Measurements from ENCODE around the gene HHIPL2.

Gene HHIPL2

DNA sequence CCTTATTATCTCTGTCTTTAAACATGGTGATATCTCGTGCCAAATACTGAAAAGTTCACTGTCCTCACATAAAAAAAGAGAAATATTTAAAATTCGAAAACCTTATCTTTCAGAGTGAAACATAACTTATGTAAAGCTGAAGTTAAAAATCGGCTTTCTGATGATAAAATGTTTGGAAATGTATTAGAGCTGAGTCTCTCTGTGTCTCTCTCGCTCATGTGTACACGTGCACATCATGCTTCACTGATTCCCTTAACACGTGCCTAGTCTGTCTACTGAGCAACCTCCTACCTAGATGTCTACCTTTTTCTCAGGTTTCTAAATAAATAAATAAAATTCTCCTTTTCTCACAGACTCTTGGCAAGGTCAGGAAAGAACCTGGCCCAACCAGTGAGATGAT lies 17.1 kb downstream of the HHIPL2 start:
- no peak overlapping the region for H3K9ac ChIP-seq (ENCODE audit: low read depth, low read length, poor library complexity, severe bottlenecking)

GRCh38 chr1:222529916-222530315 lies 18.0 kb downstream of the HHIPL2 start:
- TF ChIP-seq, protein P1, sequence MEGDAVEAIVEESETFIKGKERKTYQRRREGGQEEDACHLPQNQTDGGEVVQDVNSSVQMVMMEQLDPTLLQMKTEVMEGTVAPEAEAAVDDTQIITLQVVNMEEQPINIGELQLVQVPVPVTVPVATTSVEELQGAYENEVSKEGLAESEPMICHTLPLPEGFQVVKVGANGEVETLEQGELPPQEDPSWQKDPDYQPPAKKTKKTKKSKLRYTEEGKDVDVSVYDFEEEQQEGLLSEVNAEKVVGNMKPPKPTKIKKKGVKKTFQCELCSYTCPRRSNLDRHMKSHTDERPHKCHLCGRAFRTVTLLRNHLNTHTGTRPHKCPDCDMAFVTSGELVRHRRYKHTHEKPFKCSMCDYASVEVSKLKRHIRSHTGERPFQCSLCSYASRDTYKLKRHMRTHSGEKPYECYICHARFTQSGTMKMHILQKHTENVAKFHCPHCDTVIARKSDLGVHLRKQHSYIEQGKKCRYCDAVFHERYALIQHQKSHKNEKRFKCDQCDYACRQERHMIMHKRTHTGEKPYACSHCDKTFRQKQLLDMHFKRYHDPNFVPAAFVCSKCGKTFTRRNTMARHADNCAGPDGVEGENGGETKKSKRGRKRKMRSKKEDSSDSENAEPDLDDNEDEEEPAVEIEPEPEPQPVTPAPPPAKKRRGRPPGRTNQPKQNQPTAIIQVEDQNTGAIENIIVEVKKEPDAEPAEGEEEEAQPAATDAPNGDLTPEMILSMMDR (conservative IDR thresholded peaks at IDR 0.05; ENCODE audit: low read length), result no peak
- TF ChIP-seq EZH2phosphoT487 (IDR thresholded peaks at IDR 0.05; ENCODE audit: borderline replicate concordance), result no peak
- Histone ChIP-seq H3K79me2 (ENCODE audit: insufficient read depth, low read length) (no peaks in the 10 kb centered on the region), H3K4me2 (ENCODE audit: low read depth, low read length, poor library complexity, severe bottlenecking) (no peak overlapping the region), H2AFZ (ENCODE audit: low read length) (no peak overlapping the region), H3K27me3 (ENCODE audit: insufficient read depth, low read length, poor library complexity, severe bottlenecking) (no peaks in the 10 kb centered on the region), H3K9me2 (replicated peaks; ENCODE audit: low read depth, low read length) (no peaks in the 10 kb centered on the region), H3K9me3 (ENCODE audit: insufficient read depth, low read depth, low read length) (no peaks in the 10 kb centered on the region), H3K4me3 (ENCODE audit: low read length, poor library complexity, severe bottlenecking) (no peak overlapping the region), H4K20me1 (ENCODE audit: insufficient read depth, low read length, poor library complexity, severe bottlenecking) (no peaks in the 10 kb centered on the region), H3K36me3 (ENCODE audit: insufficient read depth, low read length) (no peaks in the 10 kb centered on the region), H3K4me1 (ENCODE audit: insufficient read depth, low read length, poor library complexity, severe bottlenecking) (no peaks in the 10 kb centered on the region), H3K9ac (ENCODE audit: low read depth, low read length, poor library complexity, severe bottlenecking) (no peak overlapping the region), H3F3A (ENCODE audit: low read depth) (no peaks in the 10 kb centered on the region)

More for the DNA sequence above, 17.1 kb downstream of the HHIPL2 start:
- TF ChIP-seq EZH2phosphoT487 (IDR thresholded peaks at IDR 0.05; ENCODE audit: borderline replicate concordance), result no peak
- TF ChIP-seq, protein P1 (conservative IDR thresholded peaks at IDR 0.05; ENCODE audit: low read length), result no peak
- no peaks in the 10 kb centered on the region for H3K4me1 ChIP-seq (ENCODE audit: insufficient read depth, low read length, poor library complexity, severe bottlenecking)
- no peaks in the 10 kb centered on the region for H3K9me3 ChIP-seq (ENCODE audit: insufficient read depth, low read depth, low read length)
- H3K27me3 ChIP-seq (ENCODE audit: insufficient read depth, low read length, poor library complexity, severe bottlenecking), result no peaks in the 10 kb centered on the region
- H3K4me2 ChIP-seq (ENCODE audit: low read depth, low read length, poor library complexity, severe bottlenecking), result no peak overlapping the region
- H3K79me2 ChIP-seq (ENCODE audit: insufficient read depth, low read length), result no peaks in the 10 kb centered on the region
- H3K4me3 ChIP-seq (ENCODE audit: low read length, poor library complexity, severe bottlenecking), result no peak overlapping the region
- no peaks in the 10 kb centered on the region for H3K9me2 ChIP-seq (replicated peaks; ENCODE audit: low read depth, low read length)
- no peaks in the 10 kb centered on the region for H3K36me3 ChIP-seq (ENCODE audit: insufficient read depth, low read length)
- H2AFZ ChIP-seq (ENCODE audit: low read length), result no peak overlapping the region
- no peaks in the 10 kb centered on the region for H4K20me1 ChIP-seq (ENCODE audit: insufficient read depth, low read length, poor library complexity, severe bottlenecking)
- H3F3A ChIP-seq (ENCODE audit: low read depth), result no peaks in the 10 kb centered on the region

- TF ChIP-seq EZH2phosphoT487 (IDR thresholded peaks at IDR 0.05; ENCODE audit: borderline replicate concordance), result no peak
- TF ChIP-seq, protein P1 (conservative IDR thresholded peaks at IDR 0.05; ENCODE audit: low read length), result no peak
- Histone ChIP-seq H3K4me2 (ENCODE audit: low read depth, low read length, poor library complexity, severe bottlenecking) (no peak overlapping the region), H3K4me3 (ENCODE audit: low read length, poor library complexity, severe bottlenecking) (no peak overlapping the region), H3F3A (ENCODE audit: low read depth) (no peaks in the 10 kb centered on the region), H3K4me1 (ENCODE audit: insufficient read depth, low read length, poor library complexity, severe bottlenecking) (no peaks in the 10 kb centered on the region), H3K27me3 (ENCODE audit: insufficient read depth, low read length, poor library complexity, severe bottlenecking) (no peaks in the 10 kb centered on the region), H4K20me1 (ENCODE audit: insufficient read depth, low read length, poor library complexity, severe bottlenecking) (no peaks in the 10 kb centered on the region), H3K79me2 (ENCODE audit: insufficient read depth, low read length) (no peaks in the 10 kb centered on the region), H3K9me2 (replicated peaks; ENCODE audit: low read depth, low read length) (no peaks in the 10 kb centered on the region), H3K9ac (ENCODE audit: low read depth, low read length, poor library complexity, severe bottlenecking) (no peak overlapping the region), H2AFZ (ENCODE audit: low read length) (no peak overlapping the region), H3K9me3 (ENCODE audit: insufficient read depth, low read depth, low read length) (no peaks in the 10 kb centered on the region), H3K36me3 (ENCODE audit: insufficient read depth, low read length) (no peaks in the 10 kb centered on the region)
Measured at GRCh38 chr1:222529181-222529580, 18.7 kb downstream of the HHIPL2 start.

Data from Loucy (cell line).